Hepatocyte (in vitro differentiated cells): ENCODE data around the gene HCN2. TPM values are rescaled to one million over a fixed set of nuclear protein-coding genes. Genes with fewer than 3 reads are reported as not detected.

Source experiments
- DNase-seq: peaks from one replicate; pipeline ENCODE4 v3.0.0-alpha.2; 2016; ENCODE audit warnings: low spot score
- H2AFZ ChIP-seq: fragments of 200-600 bp; sonication (generic); 2 replicates; pipeline ENCODE4 v1.6.0; 2016; ENCODE audit warnings: antibody characterized with exemption, mild to moderate bottlenecking
- H3K27ac ChIP-seq: fragments of 200-600 bp; sonication (generic); 2 replicates; pipeline ENCODE4 v1.5.1; 2016; ENCODE audit warnings: mild to moderate bottlenecking
- H3K27me3 ChIP-seq: fragments of 200-600 bp; sonication (generic); 2 replicates; pipeline ENCODE4 v1.6.1; 2016
- H3K36me3 ChIP-seq: fragments of 200-600 bp; sonication (generic); replicated peaks from 2 replicates; pipeline ENCODE4 v1.5.1; 2016; ENCODE audit warnings: low read depth; ENCODE audit not compliant: insufficient read depth
- H3K4me1 ChIP-seq: fragments of 200-600 bp; sonication (generic); 2 replicates; pipeline ENCODE4 v1.5.1; 2016; ENCODE audit warnings: mild to moderate bottlenecking, moderate library complexity; ENCODE audit not compliant: insufficient read depth
- H3K4me2 ChIP-seq: fragments of 200-600 bp; sonication (generic); 2 replicates; pipeline ENCODE4 v1.6.0; 2016
- H3K4me3 ChIP-seq: fragments of 200-600 bp; sonication (generic); 2 replicates; pipeline ENCODE4 v1.5.1; 2016; ENCODE audit warnings: mild to moderate bottlenecking
- H3K79me2 ChIP-seq: fragments of 200-600 bp; sonication (generic); 2 replicates; pipeline ENCODE4 v1.6.0; 2017; ENCODE audit warnings: mild to moderate bottlenecking
- H3K9me2 ChIP-seq: fragments of 200-600 bp; sonication (generic); replicated peaks from 2 replicates; pipeline ENCODE4 v1.6.0; 2017; ENCODE audit warnings: mild to moderate bottlenecking; ENCODE audit not compliant: insufficient read depth
- H3K9me3 ChIP-seq: fragments of 200-600 bp; sonication (generic); 2 replicates; pipeline ENCODE4 v1.5.1; 2016; ENCODE audit warnings: low read depth, mild to moderate bottlenecking
- H4K20me1 ChIP-seq: fragments of 200-600 bp; sonication (generic); 2 replicates; pipeline ENCODE4 v1.6.0; 2016; ENCODE audit warnings: mild to moderate bottlenecking; ENCODE audit not compliant: insufficient read depth, poor library complexity, severe bottlenecking
- EZH2 ChIP-seq: fragments of 200-600 bp; sonication (generic); IDR thresholded peaks from 2 replicates; pipeline ENCODE4 v1.6.1; 2016; ENCODE audit warnings: antibody characterized with exemption, mild to moderate bottlenecking, borderline replicate concordance
- EZH2phosphoT487 ChIP-seq: fragments of 200-600 bp; sonication (generic); IDR thresholded peaks from one replicate; pipeline ENCODE4 v1.6.1; 2018; ENCODE audit warnings: antibody characterized with exemption, mild to moderate bottlenecking, low read depth, moderate library complexity; ENCODE audit not compliant: unreplicated experiment, severe bottlenecking
- WGBS: methylation state at CpG from one replicate; pipeline ENCODE4 v1.1.6; 2016; ENCODE audit warnings: low lambda C conversion rate; ENCODE audit errors: missing lambda C conversion rate; 5-methylcytosine and 5-hydroxymethylcytosine counted together
- polyA plus RNA-seq: library from polyadenylated mRNA; unstranded; fragments of >200 nt; fragmentation: Nextera tagmentation; extraction: Ambion mirVana; gene quantifications from 2 replicates; pipeline ENCODE4 v1.2.1, GENCODE V29; 2016
- total RNA-seq: library from RNA; depleted of rRNA; stranded (reverse); fragments of >200 nt; gene quantifications from 2 replicates; pipeline ENCODE4 v1.2.3, GENCODE V29; 2014
- TF ChIP-seq, protein P1 (sequence below): fragments of 200-600 bp; sonication (generic); IDR thresholded peaks from 2 replicates; pipeline ENCODE4 v1.5.1; 2016; ENCODE audit warnings: antibody characterized with exemption, mild to moderate bottlenecking; ENCODE audit not compliant: poor library complexity

Gene HCN2
- total and polyA plus RNA-seq, 2 experiments from 2014 or later: 0.16 to 0.30 TPM

DNA sequence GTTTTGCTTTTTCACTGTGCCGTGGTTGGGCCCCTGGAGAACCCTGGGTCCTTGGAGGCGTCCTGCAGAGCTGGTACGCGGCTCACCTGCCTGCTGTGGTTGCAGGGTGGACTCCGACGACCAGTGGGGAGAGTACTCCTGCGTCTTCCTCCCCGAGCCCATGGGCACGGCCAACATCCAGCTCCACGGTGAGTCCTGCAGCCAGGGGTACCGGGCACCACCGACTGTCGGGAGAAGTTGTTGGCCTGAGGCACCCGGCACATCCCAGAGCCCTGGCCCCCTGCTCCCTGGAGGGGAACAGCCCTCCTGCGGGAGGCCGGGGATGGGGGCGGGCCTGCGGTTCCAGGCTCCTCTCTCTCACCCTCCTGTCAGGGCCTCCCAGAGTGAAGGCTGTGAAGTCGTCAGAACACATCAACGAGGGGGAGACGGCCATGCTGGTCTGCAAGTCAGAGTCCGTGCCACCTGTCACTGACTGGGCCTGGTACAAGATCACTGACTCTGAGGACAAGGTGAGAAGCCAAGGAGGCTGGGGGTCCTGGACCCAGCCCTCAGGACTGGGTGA is 9.3 kb upstream of the HCN2 start:
- WGBS: 89% methylated on average over 22 of the region's 22 CpGs
- TF ChIP-seq, protein P1, sequence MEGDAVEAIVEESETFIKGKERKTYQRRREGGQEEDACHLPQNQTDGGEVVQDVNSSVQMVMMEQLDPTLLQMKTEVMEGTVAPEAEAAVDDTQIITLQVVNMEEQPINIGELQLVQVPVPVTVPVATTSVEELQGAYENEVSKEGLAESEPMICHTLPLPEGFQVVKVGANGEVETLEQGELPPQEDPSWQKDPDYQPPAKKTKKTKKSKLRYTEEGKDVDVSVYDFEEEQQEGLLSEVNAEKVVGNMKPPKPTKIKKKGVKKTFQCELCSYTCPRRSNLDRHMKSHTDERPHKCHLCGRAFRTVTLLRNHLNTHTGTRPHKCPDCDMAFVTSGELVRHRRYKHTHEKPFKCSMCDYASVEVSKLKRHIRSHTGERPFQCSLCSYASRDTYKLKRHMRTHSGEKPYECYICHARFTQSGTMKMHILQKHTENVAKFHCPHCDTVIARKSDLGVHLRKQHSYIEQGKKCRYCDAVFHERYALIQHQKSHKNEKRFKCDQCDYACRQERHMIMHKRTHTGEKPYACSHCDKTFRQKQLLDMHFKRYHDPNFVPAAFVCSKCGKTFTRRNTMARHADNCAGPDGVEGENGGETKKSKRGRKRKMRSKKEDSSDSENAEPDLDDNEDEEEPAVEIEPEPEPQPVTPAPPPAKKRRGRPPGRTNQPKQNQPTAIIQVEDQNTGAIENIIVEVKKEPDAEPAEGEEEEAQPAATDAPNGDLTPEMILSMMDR: no peak
- TF ChIP-seq EZH2phosphoT487 (no peak), EZH2 (no peak)
- Histone ChIP-seq H2AFZ (no peak overlapping the region), H3K4me2 (no peak overlapping the region), H3K79me2 (peaks cover 52% of the 10 kb centered on the region), H3K9me2 (no peaks in the 10 kb centered on the region), H4K20me1 (peaks cover 64% of the 10 kb centered on the region), H3K27ac (no peak overlapping the region), H3K4me1 (peaks cover 11% of the 10 kb centered on the region), H3K9me3 (no peaks in the 10 kb centered on the region), H3K27me3 (no peaks in the 10 kb centered on the region), H3K36me3 (no peaks in the 10 kb centered on the region), H3K4me3 (no peak overlapping the region)
- DNase-seq: no peak

DNA sequence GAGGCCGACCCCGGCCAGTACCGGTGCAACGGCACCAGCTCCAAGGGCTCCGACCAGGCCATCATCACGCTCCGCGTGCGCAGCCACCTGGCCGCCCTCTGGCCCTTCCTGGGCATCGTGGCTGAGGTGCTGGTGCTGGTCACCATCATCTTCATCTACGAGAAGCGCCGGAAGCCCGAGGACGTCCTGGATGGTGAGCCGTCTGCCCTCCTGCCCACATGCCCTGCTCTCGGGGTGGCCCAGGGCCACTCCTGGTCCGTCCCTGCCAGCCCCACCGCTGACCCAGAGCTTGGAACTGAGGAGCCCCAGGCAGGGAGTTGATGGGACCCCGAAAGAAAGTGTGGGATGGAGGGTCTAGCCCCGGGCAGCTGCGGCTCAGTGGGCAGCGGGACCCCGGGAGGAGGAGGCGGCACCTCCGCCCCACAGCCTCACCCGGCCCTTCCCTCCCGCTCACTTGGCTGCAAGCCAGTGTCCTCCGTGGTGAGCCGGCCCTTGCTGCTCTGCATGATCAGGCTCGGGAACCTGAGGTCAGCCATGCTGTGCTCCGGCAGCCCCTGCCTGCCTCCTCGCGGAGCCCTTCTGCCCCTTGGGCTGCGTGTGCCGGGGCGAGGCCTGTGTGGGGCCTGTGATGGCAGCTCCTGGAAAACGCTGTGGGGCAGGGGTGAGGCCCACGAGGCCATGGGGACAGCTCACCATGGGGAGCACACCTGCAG is 8.1 kb upstream of the HCN2 start:
- TF ChIP-seq EZH2phosphoT487: no peak
- no peak for TF ChIP-seq EZH2
- TF ChIP-seq, protein P1: no peak
- H3K9me2 ChIP-seq: no peaks in the 10 kb centered on the region
- no peak overlapping the region for H3K4me2 ChIP-seq
- no peak overlapping the region for H3K4me3 ChIP-seq
- no peaks in the 10 kb centered on the region for H3K36me3 ChIP-seq
- H3K27me3 ChIP-seq: no peaks in the 10 kb centered on the region
- H3K27ac ChIP-seq: no peak overlapping the region
- 94% methylated on average over 40 of the region's 40 CpGs for WGBS
- H4K20me1 ChIP-seq: peaks cover 52% of the 10 kb centered on the region
- H3K9me3 ChIP-seq: no peaks in the 10 kb centered on the region
- no peaks in the 10 kb centered on the region for H3K4me1 ChIP-seq
- H2AFZ ChIP-seq: no peak overlapping the region
- no peak for DNase-seq
- peaks cover 40% of the 10 kb centered on the region for H3K79me2 ChIP-seq

DNA sequence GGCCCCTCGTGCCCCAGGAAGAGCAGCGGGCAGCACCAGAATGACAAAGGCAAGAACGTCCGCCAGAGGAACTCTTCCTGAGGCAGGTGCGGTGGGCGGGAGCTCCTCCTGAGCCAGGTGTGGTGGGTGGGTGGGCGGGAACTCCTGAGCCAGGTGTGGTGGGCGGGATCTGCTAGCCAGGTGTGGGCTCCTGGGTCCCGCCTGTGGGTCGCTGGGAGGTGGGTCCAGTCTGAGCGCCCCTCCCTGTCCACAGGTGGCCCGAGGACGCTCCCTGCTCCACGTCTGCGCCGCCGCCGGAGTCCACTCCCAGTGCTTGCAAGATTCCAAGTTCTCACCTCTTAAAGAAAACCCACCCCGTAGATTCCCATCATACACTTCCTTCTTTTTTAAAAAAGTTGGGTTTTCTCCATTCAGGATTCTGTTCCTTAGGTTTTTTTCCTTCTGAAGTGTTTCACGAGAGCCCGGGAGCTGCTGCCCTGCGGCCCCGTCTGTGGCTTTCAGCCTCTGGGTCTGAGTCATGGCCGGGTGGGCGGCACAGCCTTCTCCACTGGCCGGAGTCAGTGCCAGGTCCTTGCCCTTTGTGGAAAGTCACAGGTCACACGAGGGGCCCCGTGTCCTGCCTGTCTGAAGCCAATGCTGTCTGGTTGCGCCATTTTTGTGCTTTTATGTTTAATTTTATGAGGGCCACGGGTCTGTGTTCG is 7.0 kb upstream of the HCN2 start:
- H3K4me1 ChIP-seq: no peaks in the 10 kb centered on the region
- no peaks in the 10 kb centered on the region for H3K27me3 ChIP-seq
- no peaks in the 10 kb centered on the region for H3K9me3 ChIP-seq
- peaks cover 29% of the 10 kb centered on the region for H3K79me2 ChIP-seq
- no peaks in the 10 kb centered on the region for H3K36me3 ChIP-seq
- 88% methylated on average over 30 of the region's 31 CpGs for WGBS
- no peak overlapping the region for H3K4me2 ChIP-seq
- H3K27ac ChIP-seq: no peak overlapping the region
- H4K20me1 ChIP-seq: peaks cover 41% of the 10 kb centered on the region
- no peak for TF ChIP-seq EZH2
- TF ChIP-seq, protein P1: no peak
- no peak for TF ChIP-seq EZH2phosphoT487
- no peak overlapping the region for H2AFZ ChIP-seq
- no peak for DNase-seq
- H3K9me2 ChIP-seq: no peaks in the 10 kb centered on the region
- no peak overlapping the region for H3K4me3 ChIP-seq
